ENCODE data around the gene DPP4. TPM values are rescaled to one million over a fixed set of nuclear protein-coding genes. Genes with fewer than 3 reads are reported as not detected.

Gene DPP4
- total RNA-seq, 2 experiments from 2014 or later, result 29.9 to 30.7 TPM

- Mint-ChIP-seq H3K27ac (no peak overlapping the region), H3K36me3 (peaks cover 34% of the 10 kb centered on the region), H3K27me3 (no peaks in the 10 kb centered on the region), H3K4me1 (ENCODE audit: low read depth) (peaks cover 15% of the 10 kb centered on the region), H3K9me3 (no peaks in the 10 kb centered on the region), H3K4me3 (no peak overlapping the region)
- POLR2A ChIA-PET, result interaction anchor here (1.1 kb wide), 1 partner anchor 45 kb away, joined by 3 read pairs; the partner anchor contains the start of gene DPP4
- CTCF ChIA-PET, result no interaction called here
- no peak for DNase-seq
- intact Hi-C loops (cut with micrococcal nuclease), result no loop called here
Measured at GRCh38 chr2:162029287-162029901, 44.6 kb downstream of the DPP4 start.

- Mint-ChIP-seq H3K4me1 (ENCODE audit: low read depth) (peaks cover 17% of the 10 kb centered on the region), H3K27ac (no peak overlapping the region), H3K36me3 (peaks cover 32% of the 10 kb centered on the region), H3K4me3 (no peak overlapping the region), H3K9me3 (no peaks in the 10 kb centered on the region), H3K27me3 (no peaks in the 10 kb centered on the region)
- CTCF ChIA-PET, result no interaction called here
- intact Hi-C loops (cut with micrococcal nuclease), result no loop called here
- no peak for DNase-seq
- POLR2A ChIA-PET, result interaction anchor here (1.1 kb wide), 1 partner anchor 46 kb away, joined by 3 read pairs; the partner anchor contains the start of gene DPP4
Measured at GRCh38 chr2:162028511-162028910, 45.5 kb downstream of the DPP4 start.

- no peak overlapping the region for H3K4me3 Mint-ChIP-seq
- H3K36me3 Mint-ChIP-seq, result peaks cover 19% of the 10 kb centered on the region
- H3K9me3 Mint-ChIP-seq, result no peaks in the 10 kb centered on the region
- H3K27ac Mint-ChIP-seq, result no peak overlapping the region
- intact Hi-C loops (cut with micrococcal nuclease), result loop anchor here (1.0 kb wide), 1 partner anchor 34 kb away; no protein-coding TSS in a partner anchor
- H3K27me3 Mint-ChIP-seq, result no peaks in the 10 kb centered on the region
- POLR2A ChIA-PET, result no interaction called here
- no peak for DNase-seq
- H3K4me1 Mint-ChIP-seq (ENCODE audit: low read depth), result peaks cover 38% of the 10 kb centered on the region
- CTCF ChIA-PET, result interaction anchor here (0.8 kb wide), 1 partner anchor 14 kb away, joined by 4 read pairs; no protein-coding TSS in a partner anchor
Measured at GRCh38 chr2:162025121-162025911, 48.7 kb downstream of the DPP4 start.

- ChIA-PET POLR2A (no interaction called here), CTCF (interaction anchor here (1.0 to 2.0 kb wide), 4 partner anchors 15 to 100 kb away, joined by 3 to 5 read pairs (median 4); no protein-coding TSS in a partner anchor)
- H3K4me3 Mint-ChIP-seq, result no peak overlapping the region
- H3K27me3 Mint-ChIP-seq, result no peaks in the 10 kb centered on the region
- peaks cover 39% of the 10 kb centered on the region for H3K4me1 Mint-ChIP-seq (ENCODE audit: low read depth)
- DNase-seq, result no peak
- peaks cover 24% of the 10 kb centered on the region for H3K36me3 Mint-ChIP-seq
- no peak overlapping the region for H3K27ac Mint-ChIP-seq
- intact Hi-C loops (cut with micrococcal nuclease), result loop anchor here (2.0 kb wide), 1 partner anchor 18 kb away; no protein-coding TSS in a partner anchor
- H3K9me3 Mint-ChIP-seq, result no peaks in the 10 kb centered on the region
Measured at GRCh38 chr2:162022290-162022945, 51.6 kb downstream of the DPP4 start.

- Mint-ChIP-seq H3K9me3 (no peaks in the 10 kb centered on the region), H3K36me3 (peaks cover 22% of the 10 kb centered on the region), H3K27me3 (no peaks in the 10 kb centered on the region), H3K27ac (no peak overlapping the region), H3K4me1 (ENCODE audit: low read depth) (peaks cover 42% of the 10 kb centered on the region), H3K4me3 (no peak overlapping the region)
- CTCF ChIA-PET, result interaction anchor here (1.6 kb wide), 1 partner anchor 14 kb away, joined by 3 read pairs; no protein-coding TSS in a partner anchor
- no peak for DNase-seq
- intact Hi-C loops (cut with micrococcal nuclease), result loop anchor here (2.0 kb wide), 1 partner anchor 19 kb away; no protein-coding TSS in a partner anchor
- POLR2A ChIA-PET, result interaction anchor here (0.5 kb wide), 1 partner anchor 13 kb away, joined by 3 read pairs; no protein-coding TSS in a partner anchor
Measured at GRCh38 chr2:162021516-162022058, 52.4 kb downstream of the DPP4 start.

- ChIA-PET CTCF (interaction anchor here (0.7 to 1.5 kb wide), 2 partner anchors 11 to 16 kb away, joined by 3 to 4 read pairs; no protein-coding TSS in a partner anchor), POLR2A (interaction anchor here (0.6 kb wide), 1 partner anchor 52 kb away, joined by 4 read pairs; no protein-coding TSS in a partner anchor)
- no peak for DNase-seq
- intact Hi-C loops (cut with micrococcal nuclease), result no loop called here
- Mint-ChIP-seq H3K36me3 (peaks cover 19% of the 10 kb centered on the region), H3K9me3 (no peaks in the 10 kb centered on the region), H3K27me3 (no peaks in the 10 kb centered on the region), H3K4me3 (no peak overlapping the region), H3K27ac (no peak overlapping the region), H3K4me1 (ENCODE audit: low read depth) (peaks cover 45% of the 10 kb centered on the region)
Measured at GRCh38 chr2:162018530-162018929, 55.5 kb downstream of the DPP4 start.

- H3K4me1 Mint-ChIP-seq (ENCODE audit: low read depth), result peaks cover 43% of the 10 kb centered on the region
- peaks cover 17% of the 10 kb centered on the region for H3K36me3 Mint-ChIP-seq
- ChIA-PET POLR2A (no interaction called here), CTCF (no interaction called here)
- H3K27me3 Mint-ChIP-seq, result no peaks in the 10 kb centered on the region
- no peak overlapping the region for H3K4me3 Mint-ChIP-seq
- no peaks in the 10 kb centered on the region for H3K9me3 Mint-ChIP-seq
- H3K27ac Mint-ChIP-seq, result no peak overlapping the region
- intact Hi-C loops (cut with micrococcal nuclease), result no loop called here
- DNase-seq, result no peak
Measured at GRCh38 chr2:162017233-162017632, 56.8 kb downstream of the DPP4 start.

- H3K36me3 Mint-ChIP-seq, result peaks cover 17% of the 10 kb centered on the region
- no peaks in the 10 kb centered on the region for H3K9me3 Mint-ChIP-seq
- no peak overlapping the region for H3K4me3 Mint-ChIP-seq
- DNase-seq, result no peak
- H3K27me3 Mint-ChIP-seq, result no peaks in the 10 kb centered on the region
- ChIA-PET CTCF (interaction anchor here (0.6 to 1.1 kb wide), 3 partner anchors 8 to 109 kb away, joined by 3 read pairs; no protein-coding TSS in a partner anchor), POLR2A (no interaction called here)
- H3K4me1 Mint-ChIP-seq (ENCODE audit: low read depth), result peaks cover 45% of the 10 kb centered on the region
- H3K27ac Mint-ChIP-seq, result no peak overlapping the region
- intact Hi-C loops (cut with micrococcal nuclease), result no loop called here
Measured at GRCh38 chr2:162016080-162016479, 57.9 kb downstream of the DPP4 start.

GRCh38 chr2:162014751-162015150 lies 59.3 kb downstream of the DPP4 start:
- Mint-ChIP-seq H3K4me1 (ENCODE audit: low read depth) (peaks cover 53% of the 10 kb centered on the region), H3K27me3 (no peaks in the 10 kb centered on the region), H3K36me3 (peaks cover 17% of the 10 kb centered on the region), H3K4me3 (no peak overlapping the region), H3K27ac (peak overlapping the region; percentile 89), H3K9me3 (no peaks in the 10 kb centered on the region)
- ChIA-PET CTCF (no interaction called here), POLR2A (no interaction called here)
- intact Hi-C loops (cut with micrococcal nuclease), result loop anchor here (5.0 kb wide), 1 partner anchor 303 kb away; the partner anchor contains the start of gene IFIH1
- no peak for DNase-seq

- intact Hi-C loops (cut with micrococcal nuclease), result loop anchor here (1.0 to 5.0 kb wide), 2 partner anchors 42 to 304 kb away; partner anchors contain the start of gene IFIH1
- POLR2A ChIA-PET, result no interaction called here
- H3K36me3 Mint-ChIP-seq, result peaks cover 11% of the 10 kb centered on the region
- H3K27ac Mint-ChIP-seq, result peak overlapping the region; percentile 89
- DNase-seq, result no peak
- H3K27me3 Mint-ChIP-seq, result no peaks in the 10 kb centered on the region
- CTCF ChIA-PET, result interaction anchor here (0.6 to 0.9 kb wide), 2 partner anchors 53 to 112 kb away, joined by 3 read pairs; no protein-coding TSS in a partner anchor
- peak overlapping the region; percentile 56 for H3K4me3 Mint-ChIP-seq
- peaks cover 61% of the 10 kb centered on the region for H3K4me1 Mint-ChIP-seq (ENCODE audit: low read depth)
- H3K9me3 Mint-ChIP-seq, result no peaks in the 10 kb centered on the region
Measured at GRCh38 chr2:162013514-162014475, 60.2 kb downstream of the DPP4 start.

Data from activated CD4-positive, alpha-beta memory T cell treated with anti-CD3 and anti-CD28 coated beads for 36 hours (primary cell).